Stimulated activated CD4-positive, alpha-beta T cell treated with anti-CD3 and anti-CD28 coated beads, Interleukin-2, amount 100 ng/mL, for 4 hours (primary cell): ENCODE data around the gene VDR.
A peak's percentile ranks its signal among the peaks of the same experiment; 100 is the strongest.
"Not testable (repeated sequence)": the region's sequence is repeated elsewhere in the genome, so short reads cannot be mapped to it uniquely, and the experiment has no call there.

Experiments
- DNase-seq: peaks from one replicate; pipeline ENCODE4 v3.0.0-alpha.2; 2020; ENCODE audit warnings: low read depth

Gene VDR

DNA sequence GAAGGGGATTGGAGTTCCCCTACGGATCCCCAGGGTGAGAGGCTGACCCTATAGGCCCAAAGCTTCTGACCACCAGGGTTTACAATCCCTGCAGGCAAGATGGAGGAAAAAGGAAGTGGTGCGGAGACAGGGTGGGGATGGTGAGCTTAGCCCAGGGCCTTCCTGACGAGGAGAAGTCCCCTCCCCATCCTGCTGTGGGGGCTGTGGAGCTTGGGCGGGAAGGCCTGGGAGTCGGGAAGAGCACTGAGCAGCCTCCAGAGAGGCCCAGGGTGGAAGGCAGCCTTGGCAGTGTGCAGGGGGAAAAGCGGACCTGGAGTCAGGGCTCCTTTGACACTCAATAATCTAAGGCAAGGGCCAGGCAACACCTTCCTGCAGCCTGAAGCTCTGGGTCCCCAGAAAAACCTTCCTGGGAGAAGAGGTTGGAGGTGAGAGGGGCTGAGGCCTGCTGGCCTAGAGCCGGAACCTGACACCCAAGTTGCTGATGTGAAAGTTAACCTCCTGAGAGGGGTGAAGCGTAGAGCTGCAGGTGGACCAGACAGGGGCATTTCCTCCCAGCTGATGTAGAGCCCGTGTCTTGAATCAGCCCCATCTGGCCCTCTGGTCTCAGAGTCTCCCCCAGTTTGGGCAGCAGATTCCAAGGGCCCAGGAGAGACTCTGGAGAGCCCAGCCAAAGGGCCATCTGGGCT, 91.1 kb downstream of the VDR start:
- DNase-seq = no peak

DNA sequence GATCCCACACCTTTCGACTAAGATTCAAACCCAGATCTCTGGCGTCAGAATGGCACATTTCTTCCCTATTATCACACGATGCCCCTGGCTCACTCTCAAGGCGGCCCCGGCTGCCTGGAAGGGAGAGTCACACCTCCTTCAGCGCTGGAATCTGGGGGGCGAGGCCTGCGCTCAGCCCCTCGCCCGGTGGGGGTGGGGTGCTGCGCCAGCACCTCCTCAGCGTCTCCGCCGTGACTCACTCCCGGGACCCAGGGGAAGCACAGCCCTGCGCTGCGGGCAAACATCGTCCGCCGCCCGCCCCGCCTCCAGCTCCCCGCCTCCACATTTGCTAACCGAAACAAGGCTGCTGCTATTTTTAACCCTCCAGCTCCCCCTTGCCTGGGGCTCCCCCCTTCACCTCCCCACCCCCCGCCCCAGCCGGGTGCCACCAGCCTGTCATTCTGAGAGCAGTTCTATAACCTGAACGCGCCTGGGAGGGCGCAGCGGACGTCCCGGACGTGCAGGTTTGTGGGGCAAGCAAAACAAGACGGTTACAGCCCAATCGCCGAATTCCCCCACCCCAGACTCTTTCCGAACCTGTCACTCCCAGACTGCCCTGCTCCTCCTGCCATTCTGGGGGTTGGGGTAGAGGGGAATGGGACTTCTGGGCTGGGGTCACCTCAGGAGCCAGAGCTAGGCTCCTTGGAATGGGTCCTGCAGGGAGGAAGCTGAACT, 91.8 kb downstream of the VDR start:
- peak; percentile 94 for DNase-seq

DNA sequence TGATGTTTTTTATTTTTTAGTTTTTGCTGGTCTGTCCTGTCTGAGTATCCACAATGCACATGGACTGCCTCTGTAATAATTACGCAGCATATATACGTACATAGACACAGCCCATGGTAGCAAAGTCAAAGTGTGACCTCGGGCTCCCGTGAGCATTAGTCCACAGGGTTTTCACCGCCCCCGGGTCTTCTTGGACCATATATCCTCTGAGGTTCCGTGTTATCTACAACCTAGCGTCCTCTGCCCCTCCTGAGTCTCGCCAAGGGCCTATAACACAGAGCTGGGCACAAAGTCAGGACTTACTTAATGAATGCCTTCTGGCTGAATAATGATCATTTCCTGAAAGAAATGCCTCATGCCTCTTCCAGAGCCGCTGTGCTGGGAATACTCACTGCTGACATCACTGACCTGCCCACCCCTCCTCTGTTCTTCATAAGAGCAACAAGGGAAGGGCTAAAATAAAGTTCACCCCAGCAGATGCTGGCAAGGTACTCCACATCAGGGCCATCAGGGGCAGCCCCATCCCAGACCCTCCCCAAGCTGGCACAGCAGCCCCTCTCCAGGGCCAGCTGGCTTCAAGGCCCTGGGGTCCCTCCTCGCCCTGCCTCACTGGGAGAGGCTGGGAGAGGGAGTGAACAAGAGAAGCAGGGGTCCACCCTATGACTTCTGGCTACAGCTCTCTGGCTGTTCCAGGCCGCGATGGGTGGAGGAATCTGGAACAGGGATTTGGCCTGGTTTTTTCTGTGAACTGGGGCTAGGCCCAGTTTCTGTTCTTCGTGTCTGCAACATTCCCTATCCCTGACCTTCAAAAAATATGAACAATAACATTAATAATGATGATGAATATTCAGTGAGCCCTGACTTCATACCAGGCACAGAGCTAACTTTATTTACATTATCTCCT, 93.0 kb downstream of the VDR start:
- no peak for DNase-seq

DNA sequence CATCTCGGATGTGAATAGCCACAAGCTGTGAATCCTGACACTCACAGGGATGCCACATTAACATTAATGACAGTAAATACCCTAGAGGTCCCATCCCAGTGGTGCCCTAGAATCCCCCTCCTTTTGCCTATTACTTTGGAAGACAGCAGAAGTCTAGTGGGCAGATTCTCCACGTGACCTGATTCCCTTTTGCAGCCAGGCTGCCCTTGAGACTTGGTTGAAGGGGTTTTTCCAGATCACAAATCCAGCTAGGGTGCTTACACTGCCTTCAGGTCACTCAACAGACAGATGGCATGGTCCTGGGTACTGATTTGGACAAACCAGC, 93.8 kb downstream of the VDR start:
- no peak for DNase-seq

DNA sequence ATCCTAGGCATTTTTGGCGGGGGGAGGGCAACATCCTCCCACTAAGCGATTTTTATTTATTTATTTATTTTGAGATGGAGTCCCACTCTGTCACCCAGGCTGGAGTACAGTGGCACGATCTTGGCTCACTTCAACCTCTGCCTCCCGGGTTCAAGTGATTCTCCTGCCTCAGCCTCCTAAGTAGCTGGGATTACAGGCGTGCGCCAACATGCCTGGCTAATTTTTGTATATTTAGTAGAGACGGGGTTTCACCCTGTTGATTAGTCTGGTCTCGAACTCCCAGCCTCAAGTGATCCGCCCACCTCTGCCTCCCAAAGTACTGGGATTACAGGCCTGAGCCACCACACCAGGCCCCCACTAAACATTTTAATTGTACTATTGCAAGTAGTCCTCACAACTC, 95.3 kb downstream of the VDR start:
- not testable (repeated sequence) for DNase-seq

DNA sequence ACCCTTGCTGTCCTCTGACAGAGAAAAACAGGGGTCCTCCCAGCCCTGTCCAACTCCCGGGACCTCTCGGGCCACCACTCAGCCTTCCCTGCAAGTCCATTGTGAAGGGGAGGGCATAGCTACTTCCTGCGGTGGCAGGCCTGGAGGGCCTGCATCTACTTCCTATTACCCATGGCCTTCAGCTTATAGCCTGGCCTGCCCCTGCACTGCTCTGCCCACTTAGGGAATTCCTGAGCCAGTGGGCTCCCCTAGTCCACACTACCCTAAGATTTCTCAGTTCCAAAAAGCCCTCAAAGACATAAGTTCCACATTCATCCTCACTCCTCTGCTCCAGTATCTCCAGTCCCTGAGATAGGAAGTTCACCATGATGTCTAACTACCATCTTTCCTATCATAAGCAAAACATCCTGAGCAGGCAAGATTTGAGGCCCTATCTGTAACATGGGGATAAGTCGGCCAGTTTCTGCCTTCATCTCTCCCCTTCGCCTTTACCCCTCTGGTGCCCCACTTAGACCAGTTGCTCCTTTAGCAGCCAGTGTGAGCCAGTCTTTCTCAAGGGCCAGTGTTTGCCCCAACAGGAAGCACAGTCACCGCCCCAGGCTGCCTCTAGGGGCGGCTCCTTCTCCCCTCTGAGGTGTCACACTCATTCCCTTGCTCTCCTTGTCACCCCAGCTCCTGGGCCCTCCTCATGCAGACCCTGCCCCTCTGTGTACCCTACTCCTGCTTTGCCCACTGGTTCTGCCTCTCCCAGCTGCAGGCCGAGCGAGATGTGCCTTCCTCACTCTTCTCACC, 96.0 kb downstream of the VDR start:
- no peak for DNase-seq

DNA sequence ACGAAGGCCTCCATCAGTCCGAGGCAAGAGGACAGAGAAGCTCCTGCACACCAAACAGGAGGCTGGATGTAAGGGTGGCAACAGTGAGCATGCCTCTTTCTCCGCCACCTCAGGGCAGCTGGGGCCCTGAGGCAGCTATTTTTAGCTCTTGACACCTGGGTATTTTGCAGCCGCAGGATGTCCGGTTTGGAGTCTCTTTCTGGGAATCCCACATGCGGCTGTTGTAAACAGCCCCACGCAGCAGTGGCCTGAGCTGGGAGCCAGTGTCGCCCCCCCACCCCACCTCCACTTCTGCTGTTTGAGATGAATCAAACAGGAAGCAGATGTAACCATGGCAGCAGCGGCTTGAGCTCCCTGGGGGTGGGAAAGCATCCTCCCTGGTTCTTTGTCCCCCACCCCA, 96.7 kb downstream of the VDR start:
- peak; percentile 71 for DNase-seq

DNA sequence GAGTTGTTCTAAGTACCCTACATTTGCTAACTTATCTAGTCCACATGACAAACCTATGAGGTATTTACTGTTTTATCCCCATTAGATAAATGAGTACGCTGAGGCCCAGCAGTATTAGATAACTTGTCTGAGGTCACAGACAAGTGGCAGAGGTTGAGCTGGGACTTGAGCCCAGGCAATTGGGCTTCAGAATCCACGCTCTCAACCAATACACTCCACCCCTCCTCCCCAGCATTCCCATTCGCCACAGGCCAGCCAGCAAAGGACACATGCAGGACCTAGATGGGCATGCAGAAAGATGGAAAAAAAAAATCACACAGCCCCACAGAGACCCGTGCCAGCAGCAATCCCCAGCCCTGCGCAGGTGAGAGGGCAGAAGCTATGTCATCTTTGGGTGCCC, 97.5 kb downstream of the VDR start:
- no peak for DNase-seq

DNA sequence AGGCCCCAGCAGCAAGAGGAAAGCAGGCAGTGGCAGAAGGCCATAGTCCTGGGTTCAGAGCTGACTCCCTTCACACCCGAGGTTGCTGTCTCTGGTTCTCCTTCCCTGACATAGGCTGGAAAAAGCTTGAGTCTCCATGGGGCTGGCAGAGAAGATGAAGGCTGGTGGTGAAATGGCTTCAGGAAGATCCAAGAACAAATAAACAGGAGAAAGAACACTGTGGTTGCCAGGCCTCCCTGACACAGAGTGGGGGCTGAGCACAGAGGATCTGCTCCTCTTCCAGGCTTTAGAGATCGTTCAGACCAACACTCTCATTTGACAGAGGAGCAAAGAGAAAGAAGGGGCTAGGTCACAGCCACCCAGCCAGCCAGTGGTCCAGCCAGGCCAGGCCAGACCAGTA, 99.4 kb downstream of the VDR start:
- no peak for DNase-seq

DNA sequence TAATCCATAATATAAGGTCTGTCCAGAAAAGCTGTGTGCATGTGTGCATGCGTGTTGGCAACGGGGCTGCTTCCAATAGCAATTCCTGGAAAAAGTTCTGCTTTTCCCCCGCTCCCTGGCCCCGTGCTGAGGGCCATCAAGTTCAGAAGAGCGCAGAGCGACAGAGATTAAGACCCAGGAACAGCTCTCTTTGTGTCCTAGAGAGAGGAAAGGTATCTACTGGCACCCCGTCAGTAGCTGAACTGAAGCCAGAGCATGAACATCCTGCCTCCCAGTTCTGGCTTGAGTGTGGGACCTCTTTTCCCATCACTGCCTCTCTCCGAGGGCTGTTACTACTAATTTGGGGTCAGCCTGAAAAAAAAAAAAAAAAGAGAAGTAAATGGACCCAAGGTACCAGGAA, 100.6 kb downstream of the VDR start:
- DNase-seq = no peak

DNA sequence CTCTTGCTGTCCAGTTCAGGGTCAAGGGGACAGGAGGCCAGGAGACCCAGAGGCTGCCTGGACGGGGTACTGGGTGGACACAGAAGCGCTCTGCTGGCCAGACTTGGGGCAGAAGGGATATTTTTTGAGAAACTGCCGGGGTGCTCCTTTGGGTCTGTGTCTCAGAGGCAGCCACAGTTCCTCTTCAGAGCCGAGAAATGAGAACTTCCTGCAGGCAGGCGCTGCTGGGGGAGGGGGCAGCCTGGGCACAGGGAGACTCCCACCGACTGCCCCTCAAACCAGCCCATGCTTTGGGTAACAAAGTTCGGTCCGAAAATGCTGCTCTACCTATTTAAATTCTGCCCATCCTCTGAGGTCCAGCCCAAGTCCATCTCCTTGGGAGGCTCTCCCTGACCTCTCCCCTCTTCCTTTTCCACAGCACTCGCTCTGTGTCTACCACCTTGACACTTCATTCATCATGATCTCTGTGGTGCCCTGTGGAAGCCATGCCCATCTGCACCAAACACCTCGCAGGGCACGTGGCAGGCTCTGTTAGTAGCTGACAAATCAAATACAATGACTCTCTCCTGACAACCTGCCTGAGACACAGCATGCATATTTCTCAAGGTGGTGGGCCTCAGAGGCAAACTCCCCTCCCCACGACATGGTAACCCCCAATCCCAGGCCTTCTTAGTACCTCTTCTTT, 101.5 kb downstream of the VDR start:
- no peak for DNase-seq

DNA sequence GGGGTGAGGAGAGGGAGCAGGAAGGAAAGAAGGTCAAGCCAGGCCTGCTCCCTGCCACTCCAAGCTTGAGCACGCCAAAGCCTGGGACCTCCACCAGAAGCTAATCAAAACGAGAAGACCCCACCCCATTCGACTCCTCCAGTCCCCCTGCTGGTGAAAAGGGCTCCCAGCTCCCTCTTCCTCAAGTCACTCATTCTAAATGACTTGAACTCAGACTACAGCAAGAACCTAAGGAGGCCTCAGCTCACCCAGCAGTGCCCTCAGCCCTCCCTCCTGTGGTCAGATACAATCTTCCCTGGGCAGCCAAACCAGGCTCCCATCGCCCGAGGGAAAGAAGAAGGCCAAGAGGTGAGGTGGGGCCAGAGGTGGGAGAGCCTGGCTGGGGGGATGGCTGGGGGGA, 102.5 kb downstream of the VDR start:
- no peak for DNase-seq

DNA sequence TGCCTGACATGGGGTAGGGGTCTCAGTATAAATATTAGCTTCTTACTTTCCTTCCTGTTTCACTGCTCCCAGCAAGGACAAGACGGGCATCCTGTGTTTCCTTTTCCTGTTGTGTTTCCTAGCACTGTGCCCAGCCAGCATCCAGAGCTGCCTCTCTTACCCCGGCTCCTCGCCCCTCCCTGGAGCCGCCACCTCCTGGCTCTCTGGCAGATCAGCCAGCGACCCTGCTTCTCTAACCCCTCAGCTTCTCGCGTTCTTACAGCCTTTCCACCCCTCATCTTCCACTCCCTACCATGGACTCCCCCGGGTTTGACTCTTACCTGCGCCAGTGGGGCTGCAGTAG, 102.9 kb downstream of the VDR start:
- no peak for DNase-seq

DNA sequence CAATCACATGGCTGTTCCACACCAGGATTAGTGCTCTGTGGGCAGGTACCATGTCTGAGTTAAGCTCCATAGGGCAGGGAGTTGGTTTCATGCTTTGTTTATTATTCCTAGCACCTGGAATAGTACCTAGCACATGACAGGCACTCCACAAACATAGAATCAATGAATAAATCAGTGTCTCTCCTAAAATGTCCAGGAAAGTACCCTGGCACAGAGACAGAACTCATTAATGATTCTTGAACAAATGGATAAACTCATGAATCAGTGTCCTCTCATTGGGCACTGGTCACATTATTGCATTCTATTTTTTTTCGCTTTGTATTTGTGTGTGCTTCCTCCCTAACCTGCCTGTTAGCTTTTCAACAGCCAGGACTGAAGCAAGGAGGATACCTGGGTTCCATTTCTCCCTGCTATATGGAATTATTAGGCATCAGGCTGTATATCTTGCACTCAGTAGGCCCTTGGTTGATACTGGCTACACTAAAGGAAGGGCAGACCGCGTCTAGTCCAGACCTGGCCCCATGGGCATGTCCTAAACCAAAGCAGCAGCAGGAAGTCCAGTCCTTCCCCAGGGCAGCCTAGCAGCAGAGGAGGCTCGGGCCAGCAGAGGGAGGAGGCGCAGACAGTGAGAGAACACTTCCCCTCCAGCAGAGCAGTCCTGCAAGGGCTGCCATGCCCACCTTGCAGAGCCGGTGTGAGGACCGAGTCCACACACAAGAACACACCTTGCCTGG, 103.5 kb downstream of the VDR start:
- DNase-seq = no peak

DNA sequence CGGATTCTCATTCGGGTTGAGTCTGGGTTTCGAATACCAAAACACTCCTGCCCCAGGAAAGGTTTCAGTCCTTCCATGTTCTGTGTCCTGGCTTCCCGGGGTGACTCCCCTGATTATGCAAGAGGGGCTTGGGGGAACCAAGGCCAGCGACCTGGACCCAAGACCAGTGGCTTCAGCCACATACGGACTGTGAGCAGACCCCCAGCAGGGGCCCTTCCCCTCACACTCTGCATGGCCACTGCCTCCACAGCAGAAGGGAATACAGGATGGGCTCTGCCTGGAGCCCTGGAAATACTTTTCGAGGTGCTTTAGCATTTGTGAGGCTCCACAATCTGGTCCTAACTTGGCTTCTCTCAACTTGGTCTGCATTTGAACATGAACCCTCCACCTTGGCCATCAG, 104.2 kb downstream of the VDR start:
- no peak for DNase-seq

DNA sequence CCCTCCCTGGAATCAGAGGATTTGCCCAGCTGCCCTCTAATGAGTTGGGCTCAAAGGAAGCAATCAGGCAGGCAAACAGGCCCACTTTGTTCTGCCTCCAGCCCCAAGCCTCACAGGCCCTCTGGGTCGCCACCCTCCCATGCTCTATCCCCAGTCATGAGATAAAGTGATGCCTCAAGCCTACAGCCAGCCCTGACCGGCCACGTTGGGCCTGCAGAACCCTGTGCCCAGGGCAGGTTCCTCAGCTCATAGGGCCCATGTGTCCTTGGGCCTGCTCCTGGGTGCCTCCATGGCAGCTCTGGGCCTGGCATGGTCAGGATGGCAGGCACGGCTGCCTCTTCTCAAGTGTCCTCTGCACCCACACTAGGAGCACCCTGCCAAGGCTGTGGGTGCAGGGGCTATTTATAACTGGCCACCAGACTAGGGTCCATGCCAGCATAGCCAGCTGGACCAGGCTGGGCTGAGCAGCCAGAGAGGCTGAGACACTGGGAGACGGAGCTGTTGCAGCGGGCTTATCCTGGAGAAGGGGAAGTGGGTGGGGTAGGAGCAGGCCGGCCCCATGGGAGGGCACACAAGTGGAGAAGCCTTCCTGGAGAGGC, 105.3 kb downstream of the VDR start:
- DNase-seq = no peak

DNA sequence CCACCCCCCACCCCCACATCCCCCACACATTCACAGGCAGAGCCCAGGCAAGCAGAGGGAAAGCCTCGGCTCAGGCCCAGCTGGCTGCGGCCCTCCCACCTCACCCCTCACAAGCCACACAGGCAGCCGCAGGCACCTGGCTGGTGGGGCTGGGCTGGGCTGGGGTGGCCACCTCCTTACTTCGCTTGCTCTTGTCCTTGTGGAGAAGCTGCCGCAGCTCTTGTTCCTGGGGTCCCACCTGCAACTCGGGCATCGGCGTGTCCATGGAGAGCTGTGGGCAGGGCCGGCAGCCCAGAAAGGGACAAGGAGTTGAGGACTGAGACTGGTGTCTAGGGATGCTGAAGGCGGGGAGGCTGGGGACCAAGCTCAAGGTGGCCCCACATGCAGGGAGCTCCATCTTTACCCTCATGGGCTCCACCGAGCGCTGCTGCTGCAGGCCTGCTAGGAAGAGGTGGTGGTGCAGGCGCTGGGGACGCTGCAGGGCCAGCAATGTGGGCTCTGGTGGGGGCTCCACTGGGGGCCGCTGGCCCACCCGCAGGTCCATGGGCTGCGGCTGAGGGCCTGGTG, 106.3 kb downstream of the VDR start:
- no peak for DNase-seq

DNA sequence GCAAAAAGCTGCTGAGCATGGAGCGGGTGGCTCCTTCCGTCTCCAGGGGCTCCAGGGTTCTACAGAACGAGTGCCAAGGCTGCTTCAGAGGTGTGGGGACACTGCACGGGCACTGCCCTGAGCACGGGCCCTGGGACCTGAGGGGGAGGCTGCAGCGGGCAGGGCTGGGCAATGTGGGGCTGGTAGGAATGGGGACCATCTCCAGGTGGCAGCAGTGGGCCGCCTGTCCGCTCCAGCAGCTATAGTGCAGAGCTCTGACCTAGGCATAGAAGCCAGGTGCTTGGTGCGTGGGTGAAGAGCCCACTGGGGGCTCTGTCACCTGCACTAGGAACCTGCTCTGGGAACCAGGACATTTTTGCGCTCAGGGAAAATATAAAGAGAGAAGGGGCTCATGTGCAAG, 107.4 kb downstream of the VDR start:
- no peak for DNase-seq

DNA sequence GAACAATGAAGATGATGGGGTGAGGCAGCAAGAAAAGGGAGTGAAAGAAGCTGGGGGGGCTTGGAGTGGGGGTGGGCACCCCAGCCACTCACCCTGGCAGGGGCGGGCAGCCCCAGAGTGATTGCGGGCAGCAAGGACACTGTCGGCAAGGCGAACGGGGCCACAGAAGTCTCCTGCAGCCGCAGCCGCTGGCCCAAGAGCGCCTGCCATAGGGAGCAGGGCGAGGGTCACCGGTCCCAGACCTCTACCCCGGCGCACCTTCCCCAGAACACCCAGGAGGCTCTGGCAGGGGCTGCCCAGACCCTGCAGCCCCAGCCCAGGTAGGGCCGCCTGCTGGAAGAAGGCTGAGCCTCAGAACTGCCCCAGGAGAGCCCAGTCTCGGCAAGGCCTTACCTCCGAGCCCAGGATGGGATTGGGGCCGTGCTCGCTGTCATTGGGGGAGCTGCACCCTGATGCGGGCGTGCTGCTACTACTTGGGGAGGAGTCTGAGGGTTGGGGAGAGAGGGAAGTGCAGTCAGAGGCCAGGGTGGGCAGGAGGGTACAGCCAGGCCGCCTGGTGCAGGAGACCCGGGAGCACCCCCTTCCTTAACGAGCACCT, 108.9 kb downstream of the VDR start:
- no peak for DNase-seq
